ENCODE data around the gene ATXN7L2.

GRCh38 chr1:109467301-109467777 lies 16.4 kb upstream of the ATXN7L2 start:
- no peak for TF ChIP-seq CREB1 (IDR thresholded peaks at IDR 0.05; ENCODE audit: low read depth)
- TF ChIP-seq TEAD4 (IDR thresholded peaks at IDR 0.05): no peak
- TF ChIP-seq FOXM1 (IDR thresholded peaks at IDR 0.05; ENCODE audit: borderline replicate concordance, low read depth): no peak
- no peak for TF ChIP-seq REST (IDR thresholded peaks at IDR 0.05; ENCODE audit: low read depth)
- TF ChIP-seq CEBPB (IDR thresholded peaks at IDR 0.05): no peak
- no peak for TF ChIP-seq EP300 (IDR thresholded peaks at IDR 0.05; ENCODE audit: borderline replicate concordance)

Data from Ishikawa (cell line).